ENCODE data around the gene AFDN. TPM values are rescaled to one million over a fixed set of nuclear protein-coding genes. Genes with fewer than 3 reads are reported as not detected.

Gene AFDN
- polyA plus RNA-seq, 1 experiment, result 26.6 TPM

DNA sequence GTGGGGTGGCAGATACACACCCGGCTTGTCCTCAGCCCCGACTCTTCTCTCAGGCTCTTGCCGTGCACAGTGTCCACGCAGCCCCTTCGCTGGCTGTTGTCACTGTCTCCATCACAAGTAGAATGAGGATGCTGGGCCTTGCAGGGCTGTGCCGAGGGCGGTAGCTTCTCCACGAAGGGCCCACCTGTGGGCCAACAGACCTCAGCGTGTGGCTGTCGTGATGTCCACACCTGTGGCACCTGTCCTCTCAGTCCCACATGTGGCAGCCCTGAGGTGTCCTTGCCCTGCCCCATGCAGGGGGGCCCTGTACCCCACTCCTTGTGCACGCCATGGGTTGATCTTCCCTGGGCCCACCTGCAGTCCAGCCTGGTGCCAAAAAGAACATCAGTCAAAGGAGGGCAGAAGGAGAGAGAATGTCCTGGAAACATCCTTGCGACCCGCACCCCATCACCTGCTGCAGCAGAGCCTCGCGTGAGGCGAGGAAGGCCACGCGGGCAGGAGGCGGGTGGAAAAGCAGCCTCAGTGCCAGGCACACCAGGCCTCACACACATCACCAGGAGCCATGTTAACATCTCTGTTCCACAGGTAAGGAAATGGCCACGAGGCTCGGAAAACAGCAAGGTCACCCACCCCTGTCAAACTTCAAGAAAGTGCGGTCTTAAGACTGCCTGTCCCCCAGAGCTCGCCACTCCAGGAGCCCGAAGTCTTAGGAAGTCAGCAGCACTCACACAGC, 22.3 kb upstream of the AFDN start:
- CTCF ChIA-PET, result no interaction called here
- H3K27me3 ChIP-seq (ENCODE audit: control insufficient read depth, insufficient read depth, low read length), result no peaks in the 10 kb centered on the region
- TF ChIP-seq, protein P1, sequence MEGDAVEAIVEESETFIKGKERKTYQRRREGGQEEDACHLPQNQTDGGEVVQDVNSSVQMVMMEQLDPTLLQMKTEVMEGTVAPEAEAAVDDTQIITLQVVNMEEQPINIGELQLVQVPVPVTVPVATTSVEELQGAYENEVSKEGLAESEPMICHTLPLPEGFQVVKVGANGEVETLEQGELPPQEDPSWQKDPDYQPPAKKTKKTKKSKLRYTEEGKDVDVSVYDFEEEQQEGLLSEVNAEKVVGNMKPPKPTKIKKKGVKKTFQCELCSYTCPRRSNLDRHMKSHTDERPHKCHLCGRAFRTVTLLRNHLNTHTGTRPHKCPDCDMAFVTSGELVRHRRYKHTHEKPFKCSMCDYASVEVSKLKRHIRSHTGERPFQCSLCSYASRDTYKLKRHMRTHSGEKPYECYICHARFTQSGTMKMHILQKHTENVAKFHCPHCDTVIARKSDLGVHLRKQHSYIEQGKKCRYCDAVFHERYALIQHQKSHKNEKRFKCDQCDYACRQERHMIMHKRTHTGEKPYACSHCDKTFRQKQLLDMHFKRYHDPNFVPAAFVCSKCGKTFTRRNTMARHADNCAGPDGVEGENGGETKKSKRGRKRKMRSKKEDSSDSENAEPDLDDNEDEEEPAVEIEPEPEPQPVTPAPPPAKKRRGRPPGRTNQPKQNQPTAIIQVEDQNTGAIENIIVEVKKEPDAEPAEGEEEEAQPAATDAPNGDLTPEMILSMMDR (IDR thresholded peaks at IDR 0.05; ENCODE audit: low read depth, low read length), result no peak
- no peak for DNase-seq (ENCODE audit: low read depth, low spot score)
- POLR2A ChIA-PET, result no interaction called here
- no peaks in the 10 kb centered on the region; the same call in 1 of the 2 replicates for H3K9me3 ChIP-seq (ENCODE audit: control insufficient read depth, insufficient read depth, low read length)
- no peak overlapping the region for H3K4me3 ChIP-seq (ENCODE audit: low read depth, low read length)
- no peak overlapping the region for H3K27ac ChIP-seq (ENCODE audit: low read depth, low read length)

DNA sequence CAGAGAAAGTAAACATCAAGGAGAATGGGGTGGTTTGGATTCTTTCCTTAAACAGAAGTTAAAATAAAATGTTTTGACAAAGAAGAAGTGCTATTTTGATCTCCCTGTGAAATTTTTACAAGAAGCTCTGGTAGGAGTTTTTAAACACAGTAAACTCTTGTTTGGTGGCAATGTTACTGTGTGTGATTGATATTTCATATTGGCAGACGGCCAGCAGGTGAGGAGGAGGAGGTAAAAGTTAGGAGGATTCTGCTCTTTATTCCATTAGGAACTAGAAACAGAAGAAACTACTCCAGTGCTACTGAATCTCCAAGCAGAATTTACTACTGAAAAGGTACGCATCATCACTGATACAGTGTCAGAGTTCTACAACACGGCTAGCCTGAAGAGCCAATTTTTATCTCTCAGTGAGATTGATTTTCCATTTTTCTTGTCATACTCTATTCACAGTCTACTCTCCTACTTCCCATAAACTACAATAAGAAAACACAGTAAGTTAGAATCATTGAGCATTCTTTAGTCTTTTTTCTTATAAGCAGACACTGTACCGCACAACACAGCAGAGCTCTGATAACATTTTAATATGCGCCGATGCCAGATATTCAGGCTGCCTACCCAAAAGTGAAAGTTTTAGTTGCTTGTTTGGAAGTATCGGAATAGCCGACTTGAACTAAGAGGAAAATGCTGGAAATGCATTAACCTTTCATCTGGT, 21.2 kb upstream of the AFDN start:
- H3K4me3 ChIP-seq (ENCODE audit: low read depth, low read length), result no peak overlapping the region
- CTCF ChIA-PET, result no interaction called here
- POLR2A ChIA-PET, result no interaction called here

DNA sequence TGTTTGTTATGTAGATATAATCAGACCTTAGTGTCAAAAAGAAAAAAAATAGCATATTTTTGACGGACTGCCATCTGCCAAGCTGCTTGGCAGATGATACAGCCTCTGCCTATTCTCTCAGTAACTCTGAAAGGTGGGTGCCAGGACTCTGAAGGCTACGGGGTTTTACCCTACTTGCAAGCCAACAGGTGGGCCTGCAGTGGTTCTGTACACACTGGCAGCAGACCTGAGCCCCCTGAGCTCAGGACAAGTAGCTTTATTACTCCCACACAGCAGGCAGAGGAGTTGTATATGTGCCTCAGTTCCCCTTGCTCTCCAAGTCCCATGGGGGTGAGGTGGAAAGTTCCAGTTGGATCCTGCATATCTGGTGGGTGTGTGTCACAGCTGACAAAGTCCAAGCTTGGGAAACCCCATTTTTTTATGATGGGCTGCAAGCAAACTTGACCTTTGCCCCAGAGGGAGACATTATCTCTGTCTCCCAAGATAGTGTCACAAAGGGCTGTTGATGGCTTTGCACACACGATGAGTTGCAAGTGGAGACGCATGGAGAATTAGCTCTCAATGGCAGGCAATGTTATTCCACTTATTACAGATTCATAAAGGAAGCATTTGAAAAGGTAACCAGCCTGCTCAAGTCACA, 20.5 kb upstream of the AFDN start:
- no peak for DNase-seq (ENCODE audit: low read depth, low spot score)
- no peaks in the 10 kb centered on the region; the same call in 1 of the 2 replicates for H3K9me3 ChIP-seq (ENCODE audit: control insufficient read depth, insufficient read depth, low read length)
- H3K27me3 ChIP-seq (ENCODE audit: control insufficient read depth, insufficient read depth, low read length), result no peaks in the 10 kb centered on the region
- H3K27ac ChIP-seq (ENCODE audit: low read depth, low read length), result no peak overlapping the region
- H3K4me3 ChIP-seq (ENCODE audit: low read depth, low read length), result no peak overlapping the region
- POLR2A ChIA-PET, result no interaction called here
- CTCF ChIA-PET, result no interaction called here
- TF ChIP-seq, protein P1 (IDR thresholded peaks at IDR 0.05; ENCODE audit: low read depth, low read length), result no peak

More for the DNA sequence above, 21.2 kb upstream of the AFDN start:
- Histone ChIP-seq H3K27ac (ENCODE audit: low read depth, low read length) (no peak overlapping the region), H3K27me3 (ENCODE audit: control insufficient read depth, insufficient read depth, low read length) (no peaks in the 10 kb centered on the region), H3K9me3 (ENCODE audit: control insufficient read depth, insufficient read depth, low read length) (no peaks in the 10 kb centered on the region; the same call in 1 of the 2 replicates)
- DNase-seq (ENCODE audit: low read depth, low spot score), result no peak
- TF ChIP-seq, protein P1 (IDR thresholded peaks at IDR 0.05; ENCODE audit: low read depth, low read length), result no peak

DNA sequence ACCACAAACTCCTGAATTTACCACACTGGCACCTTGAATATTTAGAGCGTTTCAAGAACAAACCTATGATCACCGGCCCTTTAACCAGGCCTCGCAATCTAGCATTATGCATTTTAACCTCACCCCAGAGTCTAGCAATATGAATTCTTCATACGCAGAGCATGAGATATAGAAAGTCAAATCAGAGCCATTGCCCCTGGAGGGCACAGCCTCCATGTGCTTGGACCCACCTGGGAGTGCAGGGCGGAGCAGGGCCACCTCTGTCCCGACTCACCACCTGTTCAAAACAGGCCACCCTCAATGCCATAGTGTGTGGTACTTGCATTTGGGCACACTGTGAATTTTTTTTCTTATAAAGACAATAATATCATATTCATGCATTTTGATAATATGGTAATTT, 19.5 kb upstream of the AFDN start:
- Histone ChIP-seq H3K4me3 (ENCODE audit: low read depth, low read length) (no peak overlapping the region), H3K9me3 (ENCODE audit: control insufficient read depth, insufficient read depth, low read length) (no peaks in the 10 kb centered on the region; the same call in 1 of the 2 replicates), H3K27ac (ENCODE audit: low read depth, low read length) (no peak overlapping the region), H3K27me3 (ENCODE audit: control insufficient read depth, insufficient read depth, low read length) (no peaks in the 10 kb centered on the region)
- POLR2A ChIA-PET, result no interaction called here
- DNase-seq (ENCODE audit: low read depth, low spot score), result no peak
- TF ChIP-seq, protein P1 (IDR thresholded peaks at IDR 0.05; ENCODE audit: low read depth, low read length), result no peak
- CTCF ChIA-PET, result no interaction called here

DNA sequence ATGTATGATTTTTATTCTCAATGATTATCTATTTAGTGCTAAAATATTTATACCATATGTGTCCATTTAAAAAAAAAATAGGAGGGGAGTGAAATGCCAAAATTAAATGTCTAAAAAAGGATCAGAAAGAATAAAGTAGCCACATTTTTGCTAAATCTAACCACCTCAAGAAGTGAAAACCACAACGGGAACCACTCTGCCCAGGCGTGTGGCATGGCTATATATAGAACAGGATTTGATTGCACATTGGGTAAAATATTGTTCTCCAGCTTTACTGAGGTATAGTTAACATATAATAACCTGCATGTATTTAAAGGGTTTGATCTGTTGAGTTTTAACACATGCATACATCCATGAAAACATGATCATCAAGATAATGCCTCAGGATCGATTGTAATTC, 19.0 kb upstream of the AFDN start:
- Histone ChIP-seq H3K27me3 (ENCODE audit: control insufficient read depth, insufficient read depth, low read length) (no peaks in the 10 kb centered on the region), H3K9me3 (ENCODE audit: control insufficient read depth, insufficient read depth, low read length) (no peaks in the 10 kb centered on the region; the same call in 1 of the 2 replicates), H3K4me3 (ENCODE audit: low read depth, low read length) (no peak overlapping the region), H3K27ac (ENCODE audit: low read depth, low read length) (no peak overlapping the region)
- POLR2A ChIA-PET, result no interaction called here
- TF ChIP-seq, protein P1 (IDR thresholded peaks at IDR 0.05; ENCODE audit: low read depth, low read length), result no peak
- CTCF ChIA-PET, result interaction anchor here (0.6 kb wide), 1 partner anchor 542 kb away, joined by 3 read pairs; no protein-coding TSS in a partner anchor
- no peak for DNase-seq (ENCODE audit: low read depth, low spot score)
